CD4-positive, alpha-beta T cell treated with Interleukin-17A for 4 hours (primary cell): Measurements from ENCODE around the gene ZNF837.
"Not testable (repeated sequence)": the region's sequence is repeated elsewhere in the genome, so short reads cannot be mapped to it uniquely, and the experiment has no call there.

Experiments
- DNase-seq: peaks from one replicate; pipeline ENCODE4 v3.0.0-alpha.2; 2020; ENCODE audit warnings: mixed read lengths

The ZNF837 gene

GRCh38 chr19:58380662-58381459 lies at the start of gene ZNF837:
Gene ZNF837 (minus strand): TSS chr19:58381030. CDS start chr19:58369332, 11,698 bp downstream.
- DNase-seq, result peak; percentile 97

GRCh38 chr19:58429745-58430144 lies 48.9 kb upstream of the ZNF837 start:
- no peak for DNase-seq

GRCh38 chr19:58428617-58429016 lies 47.8 kb upstream of the ZNF837 start:
- DNase-seq, result no peak

- DNase-seq, result no peak
Observed at GRCh38 chr19:58417071-58417470, 36.2 kb upstream of the ZNF837 start.

- no peak for DNase-seq
Observed at GRCh38 chr19:58416604-58417003, 35.8 kb upstream of the ZNF837 start.

GRCh38 chr19:58409010-58409790 lies 28.4 kb upstream of the ZNF837 start:
- DNase-seq, result no peak

GRCh38 chr19:58408152-58409009 lies 27.6 kb upstream of the ZNF837 start, which contains the start of gene ZNF584:
Gene ZNF584 (plus strand): TSS chr19:58408649. CDS start chr19:58409148, 499 bp downstream.
- peak; percentile 95 for DNase-seq

- no peak for DNase-seq
Observed at GRCh38 chr19:58407658-58408151, 26.9 kb upstream of the ZNF837 start.

- DNase-seq, result no peak
Observed at GRCh38 chr19:58406818-58407657, 26.2 kb upstream of the ZNF837 start.

- not testable (repeated sequence) for DNase-seq
Observed at GRCh38 chr19:58403920-58404478, 23.2 kb upstream of the ZNF837 start.

- no peak for DNase-seq
Observed at GRCh38 chr19:58401840-58402421, 21.1 kb upstream of the ZNF837 start.

- peak; percentile 100 for DNase-seq
Observed at GRCh38 chr19:58400916-58401839, 20.3 kb upstream of the ZNF837 start.

- DNase-seq, result no peak
Observed at GRCh38 chr19:58400316-58400915, 19.6 kb upstream of the ZNF837 start.

- DNase-seq, result no peak
Observed at GRCh38 chr19:58399903-58400302, 19.1 kb upstream of the ZNF837 start.

- DNase-seq, result no peak
Observed at GRCh38 chr19:58398545-58398944, 17.7 kb upstream of the ZNF837 start.

GRCh38 chr19:58398087-58398486 lies 17.3 kb upstream of the ZNF837 start:
- no peak for DNase-seq

- DNase-seq, result no peak
Observed at GRCh38 chr19:58397533-58398037, 16.8 kb upstream of the ZNF837 start.

GRCh38 chr19:58396691-58397532 lies 16.1 kb upstream of the ZNF837 start:
- DNase-seq, result no peak
